NB4 (cell line): Measurements from ENCODE around the gene CPZ.

Source experiments
- MYC ChIP-seq: IDR thresholded peaks from 2 replicates; pipeline ENCODE4 v1.6.1; 2011; ENCODE audit warnings: low read depth, low read length
- POLR2A ChIP-seq: IDR thresholded peaks from 2 replicates; pipeline ENCODE4 v1.6.1; 2011; ENCODE audit warnings: mild to moderate bottlenecking; ENCODE audit not compliant: insufficient read length; ENCODE audit errors: extremely low read depth
- TF ChIP-seq, protein P1 (sequence below): IDR thresholded peaks from one replicate; pipeline ENCODE4 v1.5.1; 2012; ENCODE audit warnings: low read depth, low read length
- TF ChIP-seq, protein P2 (sequence below): IDR thresholded peaks from 2 replicates; pipeline ENCODE4 v1.6.1; 2011; ENCODE audit warnings: low read depth, low read length

DNA sequence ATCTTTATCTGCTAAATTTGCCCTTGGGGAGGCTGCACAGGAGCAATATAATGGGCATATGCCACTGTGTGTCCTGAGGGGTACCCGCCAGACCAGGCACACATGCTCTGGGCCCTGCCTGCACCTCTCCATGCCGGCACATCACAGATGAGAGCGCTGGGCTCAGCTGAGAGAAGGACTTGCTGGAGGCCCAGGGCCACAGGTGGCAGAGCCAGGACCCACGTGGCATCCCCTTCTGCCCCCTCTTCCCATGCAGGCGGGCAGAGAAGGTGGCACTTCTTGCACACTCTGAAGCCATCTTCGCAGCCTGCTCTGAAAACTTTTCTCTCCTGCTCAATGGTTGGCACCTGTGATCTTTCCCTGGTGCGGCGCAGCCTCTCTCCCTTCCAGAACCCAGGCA, 20.1 kb downstream of the CPZ start:
- TF ChIP-seq POLR2A (no peak), MYC (no peak)
- TF ChIP-seq, protein P1, sequence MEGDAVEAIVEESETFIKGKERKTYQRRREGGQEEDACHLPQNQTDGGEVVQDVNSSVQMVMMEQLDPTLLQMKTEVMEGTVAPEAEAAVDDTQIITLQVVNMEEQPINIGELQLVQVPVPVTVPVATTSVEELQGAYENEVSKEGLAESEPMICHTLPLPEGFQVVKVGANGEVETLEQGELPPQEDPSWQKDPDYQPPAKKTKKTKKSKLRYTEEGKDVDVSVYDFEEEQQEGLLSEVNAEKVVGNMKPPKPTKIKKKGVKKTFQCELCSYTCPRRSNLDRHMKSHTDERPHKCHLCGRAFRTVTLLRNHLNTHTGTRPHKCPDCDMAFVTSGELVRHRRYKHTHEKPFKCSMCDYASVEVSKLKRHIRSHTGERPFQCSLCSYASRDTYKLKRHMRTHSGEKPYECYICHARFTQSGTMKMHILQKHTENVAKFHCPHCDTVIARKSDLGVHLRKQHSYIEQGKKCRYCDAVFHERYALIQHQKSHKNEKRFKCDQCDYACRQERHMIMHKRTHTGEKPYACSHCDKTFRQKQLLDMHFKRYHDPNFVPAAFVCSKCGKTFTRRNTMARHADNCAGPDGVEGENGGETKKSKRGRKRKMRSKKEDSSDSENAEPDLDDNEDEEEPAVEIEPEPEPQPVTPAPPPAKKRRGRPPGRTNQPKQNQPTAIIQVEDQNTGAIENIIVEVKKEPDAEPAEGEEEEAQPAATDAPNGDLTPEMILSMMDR: no peak
- TF ChIP-seq, protein P2, sequence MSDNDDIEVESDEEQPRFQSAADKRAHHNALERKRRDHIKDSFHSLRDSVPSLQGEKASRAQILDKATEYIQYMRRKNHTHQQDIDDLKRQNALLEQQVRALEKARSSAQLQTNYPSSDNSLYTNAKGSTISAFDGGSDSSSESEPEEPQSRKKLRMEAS: no peak
